Chondrocyte (in vitro differentiated cells): ENCODE results near the gene C1QTNF8. TPM values are rescaled to one million over a fixed set of nuclear protein-coding genes. Genes with fewer than 3 reads are reported as not detected.

ENCODE experiments used
- DNase-seq: peaks from one replicate; pipeline ENCODE4 v3.0.0; 2021; ENCODE audit warnings: mixed read lengths, low spot score
- H3K27ac Mint-ChIP-seq: one replicate; pipeline ENCODE4 v1.8.0; 2021; ENCODE audit warnings: mild to moderate bottlenecking, moderate library complexity, mixed read lengths; ENCODE audit not compliant: unreplicated experiment
- H3K27me3 Mint-ChIP-seq: 2 replicates; pipeline ENCODE4 v1.8.0; 2021; ENCODE audit warnings: low read depth, mixed read lengths
- H3K36me3 Mint-ChIP-seq: 2 replicates; pipeline ENCODE4 v1.8.0; 2021; ENCODE audit warnings: low read depth, mixed read lengths
- H3K4me1 Mint-ChIP-seq: 2 replicates; pipeline ENCODE4 v1.8.0; 2021; ENCODE audit warnings: low read depth, mild to moderate bottlenecking, mixed read lengths
- H3K4me3 Mint-ChIP-seq: one replicate; pipeline ENCODE4 v1.8.0; 2021; ENCODE audit warnings: mild to moderate bottlenecking, moderate library complexity, mixed read lengths; ENCODE audit not compliant: unreplicated experiment
- H3K9me3 Mint-ChIP-seq: 2 replicates; pipeline ENCODE4 v1.8.0; 2021; ENCODE audit warnings: low read depth, mixed read lengths
- CTCF ChIP-seq: fragments of 200-600 bp; sonication (generic); IDR thresholded peaks from 2 replicates; pipeline ENCODE4 v1.5.0; 2021; ENCODE audit warnings: antibody characterized with exemption, mild to moderate bottlenecking, moderate library complexity
- total RNA-seq: library from RNA; stranded (reverse); gene quantifications from 3 replicates; pipeline ENCODE4 v1.2.1, GENCODE V29; 2021

Gene C1QTNF8
- total RNA-seq, 1 donor from 2014 or later, result not detected

- H3K4me1 Mint-ChIP-seq, result no peaks in the 10 kb centered on the region
- no peak for TF ChIP-seq CTCF
- H3K27ac Mint-ChIP-seq, result no peak overlapping the region
- H3K36me3 Mint-ChIP-seq, result peaks cover 1% of the 10 kb centered on the region
- no peak overlapping the region for H3K4me3 Mint-ChIP-seq
- H3K27me3 Mint-ChIP-seq, result no peaks in the 10 kb centered on the region
- DNase-seq, result no peak
- no peaks in the 10 kb centered on the region for H3K9me3 Mint-ChIP-seq
Measured at GRCh38 chr16:1131378-1131994, 35.4 kb upstream of the C1QTNF8 start.

DNA sequence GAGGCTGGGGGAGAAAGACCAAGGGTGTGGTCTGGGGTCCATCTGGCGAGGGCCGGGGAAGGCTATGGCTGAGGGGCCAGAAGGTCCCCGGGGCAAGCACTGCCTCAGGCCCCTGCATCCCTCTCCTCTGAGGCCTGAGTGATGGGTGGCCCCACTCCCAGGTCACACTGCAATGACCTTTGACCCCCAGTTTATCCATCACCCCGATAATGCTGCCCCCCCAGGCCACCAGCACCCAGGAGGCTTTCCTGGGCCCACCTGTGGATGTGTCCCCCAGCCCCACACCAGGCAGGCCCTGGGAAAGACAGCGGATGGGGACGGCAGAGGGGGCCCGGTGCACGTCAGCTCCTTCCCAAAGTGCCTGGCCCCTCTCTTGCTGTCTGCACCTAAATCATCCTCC lies 34.3 kb upstream of the C1QTNF8 start:
- H3K4me3 Mint-ChIP-seq, result no peak overlapping the region
- H3K9me3 Mint-ChIP-seq, result no peaks in the 10 kb centered on the region
- no peaks in the 10 kb centered on the region for H3K4me1 Mint-ChIP-seq
- peaks cover 2% of the 10 kb centered on the region for H3K27me3 Mint-ChIP-seq
- no peak overlapping the region for H3K27ac Mint-ChIP-seq
- no peaks in the 10 kb centered on the region for H3K36me3 Mint-ChIP-seq
- no peak for DNase-seq
- no peak for TF ChIP-seq CTCF

- TF ChIP-seq CTCF, result no peak
- H3K9me3 Mint-ChIP-seq, result no peaks in the 10 kb centered on the region
- no peak overlapping the region for H3K27ac Mint-ChIP-seq
- no peaks in the 10 kb centered on the region for H3K36me3 Mint-ChIP-seq
- no peak overlapping the region for H3K4me3 Mint-ChIP-seq
- H3K27me3 Mint-ChIP-seq, result peaks cover 2% of the 10 kb centered on the region
- no peaks in the 10 kb centered on the region for H3K4me1 Mint-ChIP-seq
- DNase-seq, result no peak
Measured at GRCh38 chr16:1129106-1129960, 33.3 kb upstream of the C1QTNF8 start.

- H3K27ac Mint-ChIP-seq, result no peak overlapping the region
- no peak for DNase-seq
- H3K27me3 Mint-ChIP-seq, result peaks cover 2% of the 10 kb centered on the region
- no peaks in the 10 kb centered on the region for H3K36me3 Mint-ChIP-seq
- H3K4me3 Mint-ChIP-seq, result no peak overlapping the region
- TF ChIP-seq CTCF, result no peak
- no peaks in the 10 kb centered on the region for H3K9me3 Mint-ChIP-seq
- no peaks in the 10 kb centered on the region for H3K4me1 Mint-ChIP-seq
Measured at GRCh38 chr16:1127971-1128715, 32.1 kb upstream of the C1QTNF8 start.

DNA sequence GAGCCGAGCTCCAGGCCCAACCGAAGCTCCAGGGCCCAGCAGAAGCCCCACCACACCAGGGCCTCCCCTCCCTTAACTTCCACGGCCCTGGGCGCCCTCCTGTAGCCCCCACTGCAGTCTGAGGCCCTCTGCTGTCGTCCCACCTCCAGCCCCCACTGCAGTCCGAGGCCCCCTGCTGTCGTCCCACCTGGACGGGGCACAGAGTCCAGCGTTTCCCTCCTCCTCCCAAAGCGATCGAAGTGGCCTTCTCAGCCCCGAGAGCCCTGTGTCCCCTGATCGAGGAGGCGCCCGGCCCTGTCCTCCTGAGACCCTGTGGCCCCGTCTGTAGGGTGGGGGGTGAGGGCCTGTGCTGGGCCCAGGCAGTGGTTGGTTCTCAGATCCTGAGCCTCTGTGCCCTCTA lies 31.1 kb upstream of the C1QTNF8 start:
- Mint-ChIP-seq H3K36me3 (no peaks in the 10 kb centered on the region), H3K27me3 (peaks cover 2% of the 10 kb centered on the region), H3K9me3 (no peaks in the 10 kb centered on the region), H3K4me1 (no peaks in the 10 kb centered on the region), H3K27ac (no peak overlapping the region), H3K4me3 (no peak overlapping the region)
- no peak for TF ChIP-seq CTCF
- DNase-seq, result no peak
